HUES48 (cell line): ENCODE measurements around the gene CA6.
A peak's percentile ranks its signal among the peaks of the same experiment; 100 is the strongest.
"Not testable (repeated sequence)": the region's sequence is repeated elsewhere in the genome, so short reads cannot be mapped to it uniquely, and the experiment has no call there.

ENCODE experiments used
- H3K27ac ChIP-seq: one replicate; pipeline ENCODE4 v1.7.0; 2013; ENCODE audit warnings: low read depth, low read length, inconsistent platforms
- H3K27me3 ChIP-seq: 2 replicates; pipeline ENCODE4 v1.6.1; 2013; ENCODE audit warnings: mild to moderate bottlenecking, low read length; ENCODE audit not compliant: control insufficient read depth, insufficient read depth
- H3K36me3 ChIP-seq: 2 replicates; pipeline ENCODE4 v1.6.1; 2013; ENCODE audit warnings: low read length; ENCODE audit not compliant: control insufficient read depth, insufficient read depth
- H3K4me1 ChIP-seq: 2 replicates; pipeline ENCODE4 v1.6.1; 2013; ENCODE audit warnings: mild to moderate bottlenecking, low read length; ENCODE audit not compliant: control insufficient read depth, insufficient read depth
- H3K4me3 ChIP-seq: 2 replicates; pipeline ENCODE4 v1.5.1; 2013; ENCODE audit warnings: mild to moderate bottlenecking, low read depth, low read length
- H3K9ac ChIP-seq: 2 replicates; pipeline ENCODE4 v1.6.1; 2013; ENCODE audit warnings: mild to moderate bottlenecking, low read depth, low read length, moderate library complexity
- H3K9me3 ChIP-seq: 2 replicates; pipeline ENCODE4 v1.6.1; 2013; ENCODE audit warnings: low read length; ENCODE audit not compliant: control insufficient read depth, insufficient read depth

Gene CA6

GRCh38 chr1:8926707-8927694 lies 18.7 kb upstream of the CA6 start:
- Histone ChIP-seq H3K27ac (no peak overlapping the region), H3K9ac (no peak overlapping the region), H3K9me3 (no peaks in the 10 kb centered on the region), H3K4me1 (no peaks in the 10 kb centered on the region), H3K27me3 (no peaks in the 10 kb centered on the region), H3K36me3 (no peaks in the 10 kb centered on the region), H3K4me3 (no peak overlapping the region)

GRCh38 chr1:8930116-8930515 lies 15.6 kb upstream of the CA6 start:
- H3K36me3 ChIP-seq: no peaks in the 10 kb centered on the region
- no peak overlapping the region for H3K9ac ChIP-seq
- H3K4me3 ChIP-seq: no peak overlapping the region
- H3K27me3 ChIP-seq: no peaks in the 10 kb centered on the region
- no peak overlapping the region for H3K27ac ChIP-seq
- no peaks in the 10 kb centered on the region for H3K9me3 ChIP-seq
- H3K4me1 ChIP-seq: no peaks in the 10 kb centered on the region

GRCh38 chr1:8937051-8937450 lies 8.6 kb upstream of the CA6 start:
- H3K4me1 ChIP-seq, H3K27ac ChIP-seq, H3K27me3 ChIP-seq, H3K4me3 ChIP-seq, H3K36me3 ChIP-seq, H3K9ac ChIP-seq, H3K9me3 ChIP-seq: not testable (repeated sequence)

GRCh38 chr1:8937701-8938100 lies 8.0 kb upstream of the CA6 start:
- Histone ChIP-seq H3K27me3 (no peaks in the 10 kb centered on the region), H3K27ac (no peak overlapping the region), H3K9ac (no peak overlapping the region), H3K4me3 (no peak overlapping the region), H3K36me3 (no peaks in the 10 kb centered on the region), H3K9me3 (no peaks in the 10 kb centered on the region), H3K4me1 (no peaks in the 10 kb centered on the region)

GRCh38 chr1:8938232-8938999 lies 7.3 kb upstream of the CA6 start:
- Histone ChIP-seq H3K27me3 (no peaks in the 10 kb centered on the region), H3K9ac (no peak overlapping the region), H3K36me3 (no peaks in the 10 kb centered on the region), H3K9me3 (no peaks in the 10 kb centered on the region), H3K27ac (no peak overlapping the region), H3K4me1 (peaks cover 6% of the 10 kb centered on the region; the same call in 1 of the 2 replicates), H3K4me3 (no peak overlapping the region)

- no peaks in the 10 kb centered on the region for H3K36me3 ChIP-seq
- H3K4me3 ChIP-seq: no peak overlapping the region
- H3K9me3 ChIP-seq: no peaks in the 10 kb centered on the region
- peaks cover 11% of the 10 kb centered on the region for H3K4me1 ChIP-seq
- H3K9ac ChIP-seq: no peak overlapping the region
- no peak overlapping the region for H3K27ac ChIP-seq
- H3K27me3 ChIP-seq: no peaks in the 10 kb centered on the region
Measured at GRCh38 chr1:8939000-8939265, 6.7 kb upstream of the CA6 start.

- no peak overlapping the region for H3K4me3 ChIP-seq
- H3K9me3 ChIP-seq: no peaks in the 10 kb centered on the region
- H3K4me1 ChIP-seq: peaks cover 16% of the 10 kb centered on the region
- no peak overlapping the region for H3K27ac ChIP-seq
- no peaks in the 10 kb centered on the region for H3K27me3 ChIP-seq
- no peak overlapping the region for H3K9ac ChIP-seq
- H3K36me3 ChIP-seq: no peaks in the 10 kb centered on the region
Measured at GRCh38 chr1:8939362-8939995, 6.2 kb upstream of the CA6 start.

GRCh38 chr1:8941906-8942305 lies 3.8 kb upstream of the CA6 start:
- Histone ChIP-seq H3K9ac (no peak overlapping the region), H3K36me3 (no peaks in the 10 kb centered on the region), H3K4me3 (no peak overlapping the region), H3K27ac (no peak overlapping the region), H3K9me3 (no peaks in the 10 kb centered on the region), H3K27me3 (no peaks in the 10 kb centered on the region), H3K4me1 (peaks cover 23% of the 10 kb centered on the region)

- Histone ChIP-seq H3K9ac (no peak overlapping the region), H3K4me1 (peaks cover 23% of the 10 kb centered on the region), H3K9me3 (no peaks in the 10 kb centered on the region), H3K36me3 (no peaks in the 10 kb centered on the region), H3K27me3 (no peaks in the 10 kb centered on the region), H3K27ac (peak overlapping the region; percentile 50), H3K4me3 (no peak overlapping the region)
Measured at GRCh38 chr1:8943498-8944405, 1.9 kb upstream of the CA6 start.

- Histone ChIP-seq H3K9me3 (no peaks in the 10 kb centered on the region), H3K4me3 (no peak overlapping the region), H3K9ac (no peak overlapping the region), H3K36me3 (no peaks in the 10 kb centered on the region), H3K4me1 (peaks cover 23% of the 10 kb centered on the region), H3K27me3 (no peaks in the 10 kb centered on the region), H3K27ac (no peak overlapping the region)
Measured at GRCh38 chr1:8947127-8947691, 1.5 kb downstream of the CA6 start.
